Stimulated activated CD8-positive, alpha-beta memory T cell treated with anti-CD3 and anti-CD28 coated beads, Interleukin-4, amount 100 ng/mL, for 24 hours (primary cell): ENCODE results near the gene MCU.
"Not testable (repeated sequence)": the region's sequence is repeated elsewhere in the genome, so short reads cannot be mapped to it uniquely, and the experiment has no call there.

Source experiments
- DNase-seq: peaks from one replicate; pipeline ENCODE4 v3.0.0-alpha.2; 2020; ENCODE audit warnings: low read depth

MCU gene

DNA sequence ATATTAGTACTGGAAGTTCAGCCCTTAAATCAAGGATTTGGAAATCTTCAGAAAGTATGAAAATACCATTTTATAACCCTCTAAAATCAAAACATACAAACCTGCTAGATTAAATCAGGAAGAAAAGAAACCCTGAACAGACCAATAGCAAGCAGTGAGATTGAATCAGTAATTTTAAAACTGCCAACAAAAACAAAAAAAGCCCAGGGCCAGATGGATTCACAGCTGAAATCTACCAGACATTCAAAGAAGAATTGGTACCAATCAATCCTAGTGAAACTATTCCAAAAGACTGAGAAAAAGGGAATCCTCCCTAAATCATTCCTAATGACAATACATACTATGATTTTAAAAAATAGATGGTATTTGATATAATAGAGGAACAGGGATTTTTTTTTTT lies 70.1 kb downstream of the MCU start:
- DNase-seq, result no peak

- DNase-seq, result no peak
These were observed 71.3 kb downstream of the MCU start for GRCh38 chr10:72763201-72763600.

DNA sequence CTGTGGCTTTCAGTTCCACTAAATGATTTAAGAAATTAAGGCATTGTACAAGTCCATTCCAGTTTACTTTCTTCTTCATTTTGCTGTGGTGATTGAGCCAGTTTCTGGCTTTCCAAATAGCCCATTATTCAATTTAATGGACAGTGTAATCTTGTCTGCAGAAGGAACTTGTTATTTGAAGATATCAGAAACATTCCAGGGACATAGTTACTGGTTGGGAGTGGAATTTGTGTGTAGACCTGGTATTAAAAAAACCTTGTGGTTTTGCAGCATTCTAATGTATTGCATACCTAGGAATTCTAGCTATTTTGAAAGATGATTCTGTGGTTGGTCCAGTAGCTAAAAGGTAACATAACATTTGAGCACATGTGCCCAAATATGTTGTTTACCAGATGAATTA lies 72.2 kb downstream of the MCU start:
- DNase-seq, result no peak

- no peak for DNase-seq
These were observed 73.3 kb downstream of the MCU start for GRCh38 chr10:72765051-72765745.

DNA sequence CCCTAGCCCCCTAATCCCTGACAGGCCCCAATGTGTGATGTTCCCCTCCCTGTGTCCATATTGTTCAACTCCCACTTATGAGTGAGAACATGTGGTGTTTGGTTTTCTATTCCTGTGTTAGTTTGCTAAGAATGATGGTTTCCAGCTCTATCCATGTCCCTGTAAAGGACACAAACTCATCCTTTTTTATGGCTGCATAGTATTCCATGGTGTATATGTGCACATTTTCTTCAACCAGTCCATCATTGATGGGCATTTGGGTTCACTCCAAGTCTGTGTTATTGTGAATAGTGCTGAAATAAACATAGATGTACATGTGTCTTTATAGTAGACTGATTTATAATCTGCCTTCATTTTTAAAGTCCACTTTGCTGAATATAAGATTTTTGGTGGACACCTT lies 79.3 kb downstream of the MCU start:
- DNase-seq, result not testable (repeated sequence)

GRCh38 chr10:72772031-72772430 lies 80.1 kb downstream of the MCU start:
- no peak for DNase-seq

GRCh38 chr10:72779874-72780273 lies 87.9 kb downstream of the MCU start:
- no peak for DNase-seq

- no peak for DNase-seq
These were observed 90.8 kb downstream of the MCU start for GRCh38 chr10:72782649-72783330.

DNA sequence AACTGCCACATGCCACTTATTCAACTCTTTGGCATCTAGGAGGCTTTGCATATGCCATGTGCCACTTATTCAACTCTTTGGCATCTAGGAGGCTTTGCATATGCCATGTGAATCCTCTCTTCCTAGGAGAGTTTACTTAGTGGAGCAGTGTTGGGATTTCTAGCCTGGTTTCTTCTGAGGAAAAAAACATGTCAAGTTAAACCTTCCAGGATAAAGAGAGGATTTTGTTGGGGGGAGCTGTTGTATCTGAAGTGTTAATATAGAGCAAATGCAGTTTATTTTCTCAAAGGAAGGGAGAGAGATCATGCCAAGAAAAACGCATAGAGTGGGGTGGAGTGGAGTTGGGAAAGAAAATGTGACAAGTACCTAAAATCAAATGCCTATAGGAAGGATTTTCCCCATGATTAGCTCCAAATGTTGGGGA lies 91.5 kb downstream of the MCU start:
- DNase-seq, result no peak

DNA sequence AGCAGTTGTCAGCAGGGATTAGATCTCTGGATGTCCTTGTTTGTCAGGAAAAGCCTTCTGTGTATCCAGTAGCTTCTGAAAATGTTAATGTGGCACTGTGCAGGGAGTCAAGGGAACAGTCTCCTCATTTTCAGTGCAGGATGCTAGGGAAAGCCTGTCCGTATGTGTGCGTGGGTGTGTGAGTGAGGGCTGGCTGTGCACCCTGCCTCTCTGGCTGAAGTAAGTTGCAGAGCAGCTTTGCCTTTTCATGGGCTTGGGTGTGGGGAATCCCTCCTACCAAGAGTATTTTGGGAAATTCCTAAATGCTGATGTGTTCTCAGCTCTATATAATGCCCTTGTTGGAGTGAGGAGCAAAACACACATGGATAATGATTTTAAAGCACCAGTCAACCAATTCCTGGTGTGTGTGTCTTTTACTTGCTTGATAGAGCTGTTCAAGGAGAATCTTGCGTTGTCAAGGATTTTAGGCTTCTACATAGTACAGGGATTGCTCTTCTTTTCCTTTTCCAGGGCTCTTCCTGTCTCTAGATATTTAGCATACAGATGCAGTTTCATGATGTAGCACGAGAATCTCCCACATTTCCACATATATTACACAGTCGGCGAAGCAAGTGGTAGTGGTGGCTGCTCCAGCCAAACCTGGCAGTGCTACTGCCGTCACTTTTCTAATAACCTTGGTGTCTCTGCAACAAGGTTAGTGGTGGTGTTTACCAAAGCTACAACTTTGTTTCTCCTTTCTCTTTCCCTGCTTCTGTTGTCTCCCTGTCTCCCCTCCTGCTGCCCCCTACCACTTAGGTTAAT lies 92.8 kb downstream of the MCU start:
- no peak for DNase-seq

- DNase-seq, result no peak
These were observed 93.5 kb downstream of the MCU start for GRCh38 chr10:72785409-72785808.

GRCh38 chr10:72790216-72790990 lies 98.5 kb downstream of the MCU start:
- DNase-seq, result no peak

GRCh38 chr10:72792288-72792687 lies 100.3 kb downstream of the MCU start:
- DNase-seq, result no peak

- no peak for DNase-seq
These were observed 101.8 kb downstream of the MCU start for GRCh38 chr10:72793752-72794151.

GRCh38 chr10:72794260-72794659 lies 102.3 kb downstream of the MCU start:
- DNase-seq, result no peak

DNA sequence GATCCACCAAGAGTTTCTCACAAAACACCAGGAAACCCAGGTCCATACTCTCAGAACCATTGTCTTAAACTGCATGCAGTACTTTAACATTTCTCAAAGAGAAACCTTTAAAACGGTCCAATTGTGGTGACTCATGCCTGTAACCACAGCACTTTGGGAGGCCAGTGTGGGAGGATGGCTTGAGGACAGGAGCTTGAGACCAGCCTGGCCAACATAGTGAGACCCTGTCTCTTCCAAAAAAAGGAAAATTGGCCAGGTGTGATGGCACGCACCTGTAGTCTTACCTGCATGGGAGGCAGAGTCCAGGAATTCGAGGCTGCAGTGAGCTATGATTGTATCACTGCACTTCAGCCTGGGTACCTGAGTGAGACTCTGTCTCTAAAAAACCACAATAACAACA lies 104.1 kb downstream of the MCU start:
- no peak for DNase-seq

DNA sequence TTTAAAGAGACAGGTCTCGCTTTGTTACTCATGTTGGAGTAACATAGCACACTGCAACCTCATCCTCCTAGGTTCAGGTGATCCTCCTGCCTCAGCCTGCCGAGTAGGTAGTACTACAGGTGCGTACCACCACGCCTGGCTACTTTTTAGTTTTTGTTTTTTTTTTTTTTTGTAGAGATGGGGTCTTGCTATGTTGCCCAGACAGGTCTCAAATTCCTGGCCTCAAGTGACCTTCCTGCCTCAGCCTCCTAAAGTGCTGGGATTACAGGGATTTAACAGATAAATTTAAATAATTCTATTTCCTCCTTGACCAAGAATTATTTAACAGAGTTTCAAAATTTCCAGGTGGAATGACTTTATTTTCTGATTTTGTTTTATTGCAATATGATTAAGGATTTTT lies 104.6 kb downstream of the MCU start:
- DNase-seq, result no peak

- no peak for DNase-seq
These were observed 108.2 kb downstream of the MCU start for GRCh38 chr10:72800000-72800740.

DNA sequence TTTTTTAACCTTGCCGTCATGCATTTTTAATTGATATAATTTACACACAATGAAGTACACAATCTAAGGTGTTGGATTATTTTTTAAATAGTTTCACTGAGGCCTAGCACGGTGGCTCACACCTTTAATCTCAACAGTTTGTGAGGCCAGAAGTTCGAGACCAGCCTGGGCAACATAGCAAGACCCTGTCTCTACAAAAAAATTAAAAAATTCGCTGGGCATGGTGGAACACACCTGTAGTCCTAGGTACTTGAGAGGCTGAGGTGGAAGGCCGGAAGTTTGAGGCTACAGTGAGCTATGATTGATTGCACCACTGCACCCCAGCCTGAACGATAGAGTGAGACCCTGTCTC lies 108.8 kb downstream of the MCU start:
- no peak for DNase-seq

DNA sequence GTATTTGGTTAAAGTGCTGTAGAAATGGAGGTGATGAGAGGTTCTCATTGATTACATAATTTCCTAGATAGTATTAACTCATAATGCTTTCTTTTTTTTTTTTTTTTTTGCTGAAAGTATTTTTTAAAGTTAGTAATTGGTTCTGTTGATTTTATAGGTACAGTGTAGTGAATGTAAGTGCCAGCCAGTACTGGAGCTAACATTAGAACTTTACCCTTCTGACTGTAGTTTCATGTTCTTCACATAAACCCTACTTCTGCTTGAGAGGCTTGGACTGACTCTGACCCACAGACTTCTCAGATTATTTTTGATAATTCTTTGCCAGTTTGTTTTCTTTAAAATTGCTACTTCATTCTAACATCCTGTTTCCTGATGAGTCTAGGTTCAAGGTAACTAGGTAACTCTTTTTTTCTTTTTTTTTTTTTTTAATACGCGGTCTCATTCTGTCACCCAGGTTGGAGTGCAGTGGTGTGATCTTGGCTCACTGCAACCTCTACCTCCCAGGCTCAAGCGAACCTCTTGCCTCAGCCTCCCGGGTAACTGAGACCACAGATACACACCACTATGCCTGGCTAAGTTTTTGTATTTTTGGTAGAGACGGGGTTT lies 109.4 kb downstream of the MCU start:
- DNase-seq, result no peak

DNA sequence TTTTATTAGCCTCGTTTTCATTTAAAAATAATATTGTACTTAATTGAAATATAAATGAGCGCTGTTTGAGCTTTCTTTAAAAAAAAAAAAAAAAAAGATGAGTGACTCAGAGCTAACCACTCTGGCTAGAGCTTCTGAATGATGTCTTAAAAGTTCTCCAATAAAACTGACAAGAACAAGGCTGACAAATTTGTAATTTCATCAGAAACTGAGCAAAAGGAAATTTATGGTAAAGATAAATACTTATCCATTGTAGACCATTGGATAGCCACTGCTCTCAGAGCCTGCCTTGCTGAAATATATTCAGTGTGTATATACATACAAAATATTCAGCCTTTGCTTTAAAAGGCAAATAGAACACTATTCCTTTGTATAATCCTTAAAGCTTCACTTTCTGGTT lies 110.4 kb downstream of the MCU start:
- DNase-seq, result no peak
